PC-9 (cell line): ENCODE results near the gene FGF14.

Experiments used
- EZH2 ChIP-seq: fragments of 200-600 bp; sonication (generic); IDR thresholded peaks from 2 replicates; pipeline ENCODE4 v1.8.0; 2017; ENCODE audit warnings: antibody characterized with exemption, low read depth
- TF ChIP-seq, protein P1 (sequence below): fragments of 200-600 bp; sonication (generic); conservative IDR thresholded peaks from 2 replicates; pipeline ENCODE4 v1.6.1; 2017; ENCODE audit warnings: mixed run types, antibody characterized with exemption, mild to moderate bottlenecking, moderate library complexity

DNA sequence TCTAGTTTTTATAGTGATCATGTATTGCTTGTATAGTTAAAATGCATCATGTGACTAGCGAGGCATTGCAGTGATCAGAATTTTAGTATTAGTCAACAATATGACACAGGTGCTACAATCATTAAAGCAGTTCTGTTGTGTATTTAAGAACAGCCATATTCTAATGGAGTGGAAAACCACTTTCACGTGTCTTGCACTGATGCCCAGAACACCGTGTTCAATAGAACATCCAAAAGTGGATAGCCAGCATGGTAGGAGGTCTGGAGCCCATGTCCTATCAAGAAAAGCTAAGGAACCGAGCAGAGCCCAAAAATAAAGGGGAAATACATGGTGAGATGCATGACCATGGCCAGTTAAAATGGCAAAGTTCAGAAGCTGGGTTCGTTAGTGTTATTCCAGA lies 55.1 kb downstream of the FGF14 start:
- TF ChIP-seq, protein P1, sequence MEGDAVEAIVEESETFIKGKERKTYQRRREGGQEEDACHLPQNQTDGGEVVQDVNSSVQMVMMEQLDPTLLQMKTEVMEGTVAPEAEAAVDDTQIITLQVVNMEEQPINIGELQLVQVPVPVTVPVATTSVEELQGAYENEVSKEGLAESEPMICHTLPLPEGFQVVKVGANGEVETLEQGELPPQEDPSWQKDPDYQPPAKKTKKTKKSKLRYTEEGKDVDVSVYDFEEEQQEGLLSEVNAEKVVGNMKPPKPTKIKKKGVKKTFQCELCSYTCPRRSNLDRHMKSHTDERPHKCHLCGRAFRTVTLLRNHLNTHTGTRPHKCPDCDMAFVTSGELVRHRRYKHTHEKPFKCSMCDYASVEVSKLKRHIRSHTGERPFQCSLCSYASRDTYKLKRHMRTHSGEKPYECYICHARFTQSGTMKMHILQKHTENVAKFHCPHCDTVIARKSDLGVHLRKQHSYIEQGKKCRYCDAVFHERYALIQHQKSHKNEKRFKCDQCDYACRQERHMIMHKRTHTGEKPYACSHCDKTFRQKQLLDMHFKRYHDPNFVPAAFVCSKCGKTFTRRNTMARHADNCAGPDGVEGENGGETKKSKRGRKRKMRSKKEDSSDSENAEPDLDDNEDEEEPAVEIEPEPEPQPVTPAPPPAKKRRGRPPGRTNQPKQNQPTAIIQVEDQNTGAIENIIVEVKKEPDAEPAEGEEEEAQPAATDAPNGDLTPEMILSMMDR = no peak
- no peak for TF ChIP-seq EZH2
